ENCODE measurements around the gene TCL1A. TPM values are rescaled to one million over a fixed set of nuclear protein-coding genes. Genes with fewer than 3 reads are reported as not detected.
"Not testable (repeated sequence)": the region's sequence is repeated elsewhere in the genome, so short reads cannot be mapped to it uniquely, and the experiment has no call there.

Gene TCL1A
- total RNA-seq, 1 donor from 2014 or later = not detected

- intact Hi-C loops (cut with DNase I) = no loop called here
- no peak for ATAC-seq
- DNase-seq (ENCODE audit: missing footprints) = no peak
Observed at GRCh38 chr14:95683793-95684192, 30.1 kb downstream of the TCL1A start.

- ATAC-seq (no peak), DNase-seq (ENCODE audit: missing footprints) (no peak)
- intact Hi-C loops (cut with DNase I) = no loop called here
Observed at GRCh38 chr14:95681153-95681552, 32.8 kb downstream of the TCL1A start.

GRCh38 chr14:95679998-95680735, 33.8 kb downstream of the TCL1A start:
- ATAC-seq (no peak), DNase-seq (ENCODE audit: missing footprints) (no peak)
- intact Hi-C loops (cut with DNase I) = no loop called here

DNA sequence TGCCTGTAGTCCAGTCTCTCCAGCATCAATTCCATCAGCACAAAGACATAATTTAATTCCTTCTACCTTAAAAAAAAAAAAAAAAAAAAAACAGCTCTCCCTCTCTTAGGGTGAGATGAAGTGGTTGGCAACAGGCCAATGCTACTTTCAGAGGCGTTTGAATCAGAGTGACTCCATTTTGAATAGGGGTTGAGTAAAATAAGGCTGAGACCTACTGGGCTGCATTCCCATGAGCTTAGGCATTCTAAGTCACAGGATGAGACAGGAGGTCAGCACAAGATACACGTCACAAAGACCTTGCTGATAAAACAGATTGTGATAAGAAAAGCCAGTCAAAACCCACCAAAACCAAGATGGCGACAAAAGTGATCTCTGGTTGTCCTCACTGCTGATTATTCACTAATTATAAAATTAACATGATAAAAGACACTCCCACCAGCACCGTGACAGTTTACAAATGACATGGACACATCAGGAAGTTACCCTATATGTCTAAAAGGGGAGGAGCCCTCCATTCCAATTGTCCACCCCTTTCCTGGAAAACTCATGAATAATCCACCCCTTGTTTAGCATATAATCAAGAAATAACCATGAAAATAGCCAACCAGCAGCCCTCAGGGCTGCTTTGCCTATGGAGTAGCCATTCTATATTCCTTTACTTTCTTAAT, 34.6 kb downstream of the TCL1A start:
- intact Hi-C loops (cut with DNase I) = no loop called here
- DNase-seq (ENCODE audit: missing footprints) = no peak
- ATAC-seq = no peak

DNA sequence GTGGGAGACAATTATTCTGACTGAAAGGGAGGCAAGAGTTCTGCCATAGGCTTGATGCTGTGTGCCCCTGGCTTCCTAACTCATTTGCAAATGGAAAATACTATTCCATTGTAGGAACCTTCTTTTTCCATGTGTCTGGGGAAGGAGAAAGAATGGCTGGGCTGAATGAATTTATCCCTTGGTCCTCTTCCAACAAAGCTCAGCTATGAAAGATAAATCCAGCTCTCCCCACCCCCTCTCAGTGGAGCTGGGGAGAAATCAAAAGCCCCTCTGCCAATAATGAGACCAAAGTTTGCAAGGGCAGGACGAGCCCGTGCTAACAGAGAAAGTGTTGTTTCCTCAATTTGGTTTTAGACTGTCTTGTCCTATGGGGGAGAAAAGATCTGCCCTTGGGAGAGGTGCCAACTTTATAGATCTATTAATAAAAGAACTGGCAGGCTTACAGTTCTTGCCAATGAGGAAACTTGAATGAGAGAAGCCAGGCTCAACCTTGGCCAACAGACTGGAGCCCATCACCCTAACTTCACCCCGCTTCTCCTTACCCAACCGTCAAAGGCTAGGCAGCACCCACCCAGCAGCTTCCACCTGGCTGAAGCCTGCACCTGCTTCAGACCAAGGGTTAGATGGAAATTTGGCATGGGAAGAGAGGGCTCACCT, 36.6 kb downstream of the TCL1A start:
- ATAC-seq (no peak), DNase-seq (ENCODE audit: missing footprints) (no peak)
- intact Hi-C loops (cut with DNase I) = no loop called here

DNA sequence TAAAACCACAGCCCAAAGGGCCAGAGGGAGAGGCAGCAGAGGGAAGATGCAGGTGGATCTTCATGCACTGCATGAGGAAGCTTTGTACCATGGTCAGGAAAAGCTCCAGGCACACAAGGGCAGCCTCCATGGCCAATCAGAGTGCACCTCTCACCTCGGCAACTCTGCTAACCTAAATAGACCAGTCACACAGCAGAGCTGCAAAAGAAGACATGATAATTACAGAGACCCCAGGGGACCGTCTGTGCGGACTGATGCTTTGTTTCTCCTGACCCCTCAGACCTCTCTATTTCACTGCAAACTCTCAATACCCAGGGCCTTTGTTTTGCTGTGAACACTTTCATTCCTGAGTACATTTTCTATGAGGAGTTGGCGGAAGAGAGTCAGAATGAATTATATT, 38.4 kb downstream of the TCL1A start:
- intact Hi-C loops (cut with DNase I) = no loop called here
- ATAC-seq (no peak), DNase-seq (ENCODE audit: missing footprints) (no peak)

- ATAC-seq = no peak
- intact Hi-C loops (cut with DNase I) = no loop called here
- no peak for DNase-seq (ENCODE audit: missing footprints)
Observed at GRCh38 chr14:95674613-95675012, 39.3 kb downstream of the TCL1A start.

GRCh38 chr14:95668235-95668772, 45.6 kb downstream of the TCL1A start:
- intact Hi-C loops (cut with DNase I) = no loop called here
- no peak for ATAC-seq
- no peak for DNase-seq (ENCODE audit: missing footprints)

- intact Hi-C loops (cut with DNase I) = no loop called here
- DNase-seq (ENCODE audit: missing footprints) (no peak), ATAC-seq (no peak)
Observed at GRCh38 chr14:95667249-95667693, 46.7 kb downstream of the TCL1A start.

DNA sequence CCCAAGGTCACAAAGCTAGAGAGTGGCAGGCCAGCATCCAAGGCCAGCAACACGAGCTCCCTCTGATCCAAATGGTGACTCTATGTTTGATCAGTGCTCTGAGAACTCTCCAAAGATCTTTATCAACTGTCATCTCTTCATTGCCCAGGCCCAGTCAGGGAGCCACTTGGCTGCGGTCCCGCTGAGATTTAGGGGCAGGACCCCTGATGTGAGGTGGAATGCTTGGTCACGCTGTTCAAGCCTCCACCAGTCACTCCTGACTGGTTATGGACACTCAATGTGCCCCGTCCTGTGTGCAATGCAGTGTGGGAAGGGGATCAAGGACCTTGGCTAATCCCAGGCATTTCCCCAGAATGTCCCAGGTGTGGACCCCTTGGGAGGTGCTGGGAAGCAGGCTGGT, 47.5 kb downstream of the TCL1A start:
- ATAC-seq (no peak), DNase-seq (ENCODE audit: missing footprints) (no peak)
- intact Hi-C loops (cut with DNase I) = no loop called here

GRCh38 chr14:95665530-95665929, 48.4 kb downstream of the TCL1A start:
- ATAC-seq; intact Hi-C loops (cut with DNase I); DNase-seq (ENCODE audit: missing footprints): not testable (repeated sequence)

GRCh38 chr14:95664546-95664945, 49.4 kb downstream of the TCL1A start:
- intact Hi-C loops (cut with DNase I) = no loop called here
- DNase-seq (ENCODE audit: missing footprints) (no peak), ATAC-seq (no peak)

DNA sequence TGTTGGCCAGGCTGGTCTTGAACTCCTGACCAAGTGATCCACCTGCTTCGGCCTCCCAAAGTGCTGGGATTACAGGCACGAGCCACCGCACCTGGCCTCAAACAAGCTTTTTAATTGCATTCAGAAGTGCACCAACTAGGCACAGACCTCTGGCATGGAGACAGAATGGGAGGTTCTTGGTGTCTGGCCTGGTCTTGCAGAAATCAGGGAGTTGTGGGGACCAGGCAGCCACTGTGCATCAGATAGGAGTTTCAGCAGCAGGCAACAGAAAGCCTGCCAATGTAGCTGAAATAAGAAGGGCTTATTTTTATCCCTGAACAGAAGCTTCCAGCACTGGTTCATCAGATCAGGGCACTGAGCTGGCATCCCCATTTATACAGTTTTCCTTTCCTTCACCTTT, 49.9 kb downstream of the TCL1A start:
- DNase-seq (ENCODE audit: missing footprints) (no peak), ATAC-seq (no peak)
- intact Hi-C loops (cut with DNase I) = no loop called here

GRCh38 chr14:95663226-95663797, 50.6 kb downstream of the TCL1A start:
- no peak for ATAC-seq
- intact Hi-C loops (cut with DNase I) = no loop called here

GRCh38 chr14:95662376-95663186, 51.3 kb downstream of the TCL1A start:
- DNase-seq (ENCODE audit: missing footprints) = no peak
- no peak for ATAC-seq
- intact Hi-C loops (cut with DNase I) = no loop called here

More at GRCh38 chr14:95663226-95663797, 50.6 kb downstream of the TCL1A start:
- no peak for DNase-seq (ENCODE audit: missing footprints)

GRCh38 chr14:95660651-95661515, 53.0 kb downstream of the TCL1A start:
- ATAC-seq (peak; percentile 66), DNase-seq (ENCODE audit: missing footprints) (no peak)
- intact Hi-C loops (cut with DNase I) = no loop called here

- intact Hi-C loops (cut with DNase I) = no loop called here
- ATAC-seq (no peak), DNase-seq (ENCODE audit: missing footprints) (no peak)
Observed at GRCh38 chr14:95659990-95660385, 53.9 kb downstream of the TCL1A start.
